HepG2 (cell line): ENCODE results near the gene MLX. TPM values are rescaled to one million over a fixed set of nuclear protein-coding genes. Genes with fewer than 3 reads are reported as not detected.

Experiments used
- JUNB ChIP-seq: sonication (generic); formaldehyde crosslinking; IDR thresholded peaks from 2 replicates; pipeline ENCODE4 v1.8.0; 2022; ENCODE audit warnings: missing genetic modification reagents, mild to moderate bottlenecking, borderline replicate concordance
- KDM2A ChIP-seq: sonication (generic); formaldehyde crosslinking; IDR thresholded peaks from 2 replicates; pipeline ENCODE4 v1.4.0; 2020; ENCODE audit warnings: low read depth, missing genetic modification reagents, borderline replicate concordance
- NFATC3 ChIP-seq: sonication (generic); formaldehyde crosslinking; IDR thresholded peaks from 2 replicates; pipeline ENCODE4 v1.5.1; 2020; ENCODE audit warnings: mild to moderate bottlenecking, missing genetic modification reagents
- NPAS2 ChIP-seq: sonication (generic); formaldehyde crosslinking; IDR thresholded peaks from 2 replicates; pipeline ENCODE4 v1.8.0; 2022; ENCODE audit warnings: mild to moderate bottlenecking, missing genetic modification reagents, borderline replicate concordance
- PRMT3 ChIP-seq: sonication (generic); formaldehyde crosslinking; IDR thresholded peaks from 2 replicates; pipeline ENCODE4 v1.8.1; 2022; ENCODE audit warnings: low read depth, mild to moderate bottlenecking, moderate library complexity, missing genetic modification reagents, borderline replicate concordance
- RFX3 ChIP-seq: IDR thresholded peaks from 2 replicates; pipeline ENCODE4 v1.6.1; 2016; ENCODE audit warnings: missing biosample characterization, missing genetic modification reagents
- SP1 ChIP-seq, 2 experiments: fragments of 450-650 bp in 1 of 2; sonication (generic) in 1 of 2; formaldehyde crosslinking in 1 of 2; IDR thresholded peaks; 2 replicates each; pipeline versions ENCODE4 v1.4.0 to v1.6.1; 2016 to 2020; ENCODE audit warnings: missing genetic modification reagents in 1 of 2
- ZBED4 ChIP-seq: sonication (generic); formaldehyde crosslinking; IDR thresholded peaks from 2 replicates; pipeline ENCODE4 v1.4.0; 2020; ENCODE audit warnings: missing genetic modification reagents, borderline replicate concordance
- ZBTB33 ChIP-seq: sonication (generic); formaldehyde crosslinking; IDR thresholded peaks from 2 replicates; pipeline ENCODE4 v1.4.0; 2020; ENCODE audit warnings: missing genetic modification reagents
- ZBTB49 ChIP-seq: sonication (generic); formaldehyde crosslinking; IDR thresholded peaks from 2 replicates; pipeline ENCODE4 v1.4.0; 2020; ENCODE audit warnings: missing genetic modification reagents, borderline replicate concordance
- ZNF18 ChIP-seq: sonication (generic); formaldehyde crosslinking; IDR thresholded peaks from 2 replicates; pipeline ENCODE4 v1.8.0; 2022; ENCODE audit warnings: mild to moderate bottlenecking, missing genetic modification reagents; ENCODE audit not compliant: insufficient replicate concordance
- ZNF234 ChIP-seq: sonication (generic); formaldehyde crosslinking; conservative IDR thresholded peaks from 2 replicates; pipeline ENCODE4 v1.5.1; 2020; ENCODE audit warnings: mild to moderate bottlenecking, missing genetic modification reagents
- ZNF33B ChIP-seq: sonication (generic); formaldehyde crosslinking; IDR thresholded peaks from 2 replicates; pipeline ENCODE4 v1.5.1; 2020; ENCODE audit warnings: mild to moderate bottlenecking, missing genetic modification reagents
- ZNF34 ChIP-seq: sonication (generic); formaldehyde crosslinking; IDR thresholded peaks from 2 replicates; pipeline ENCODE4 v1.4.0; 2020; ENCODE audit warnings: mild to moderate bottlenecking, missing genetic modification reagents, borderline replicate concordance
- ZNF572 ChIP-seq: sonication (generic); formaldehyde crosslinking; IDR thresholded peaks from 2 replicates; pipeline ENCODE4 v1.5.1; 2020; ENCODE audit warnings: mild to moderate bottlenecking, missing genetic modification reagents
- ZNF615 ChIP-seq: sonication (generic); formaldehyde crosslinking; IDR thresholded peaks from 2 replicates; pipeline ENCODE4 v1.5.0; 2020; ENCODE audit warnings: mild to moderate bottlenecking, missing genetic modification reagents, borderline replicate concordance
- ZSCAN20 ChIP-seq: sonication (generic); formaldehyde crosslinking; IDR thresholded peaks from 2 replicates; pipeline ENCODE4 v1.4.0; 2020; ENCODE audit warnings: missing genetic modification reagents, mild to moderate bottlenecking, borderline replicate concordance
- polyA plus RNA-seq, 8 experiments: library from polyadenylated mRNA; depleted of rRNA in 3 of 8; stranded (reverse) in 7 of 8; unstranded in 1 of 8; fragments of >200 nt; fragmentation: Illumina TruSeq in 4 of 8; extraction: Trizol in 4 of 8; gene quantifications; 2 replicates each; pipeline versions ENCODE4 v1.2.1 to v1.2.3, GENCODE V29; 2011 to 2016; ENCODE audit warnings: low read depth in 4 of 8, missing spikeins in 1 of 8, mixed read lengths in 1 of 8; ENCODE audit not compliant: insufficient read depth in 1 of 8
- total RNA-seq, 5 experiments: library from RNA; depleted of rRNA; stranded (reverse); fragments of >200 nt; fragmentation: Illumina TruSeq; extraction: Trizol; gene quantifications; 2 replicates each; pipeline ENCODE4 v1.2.3, GENCODE V29; 2016; ENCODE audit warnings: low read depth in 1 of 5

Gene MLX
- total and polyA plus RNA-seq, 2 of the 13 experiments (the other 11 are each of a cell fraction or from before 2014, with no cell fraction given): 38.9 to 74.4 TPM

- no peak for TF ChIP-seq SP1 (IDR thresholded peaks at IDR 0.05)
- peak; percentile 65 for TF ChIP-seq SP1 (CRISPR knock-in tag; IDR thresholded peaks at IDR 0.05)
- TF ChIP-seq ZNF234 (CRISPR knock-in tag): no peak
- TF ChIP-seq NFATC3 (CRISPR knock-in tag): peak; percentile 78
- no peak for TF ChIP-seq ZBTB49 (CRISPR knock-in tag)
- peak; percentile 47; the same call in 1 of the 2 replicates for TF ChIP-seq ZBTB33
- TF ChIP-seq ZSCAN20 (CRISPR knock-in tag): peak; percentile 70; the same call in 1 of the 2 replicates
- TF ChIP-seq ZNF18 (CRISPR knock-in tag): no peak
- peak; percentile 94 for TF ChIP-seq KDM2A (CRISPR knock-in tag)
- no peak for TF ChIP-seq ZNF572 (CRISPR knock-in tag)
- TF ChIP-seq RFX3 (CRISPR knock-in tag): no peak
- TF ChIP-seq ZNF615: peak; percentile 59; the same call in 1 of the 2 replicates
- TF ChIP-seq ZNF33B: peak; percentile 96
- no peak for TF ChIP-seq JUNB (CRISPR knock-in tag)
- TF ChIP-seq NPAS2 (CRISPR knock-in tag): no peak
- no peak for TF ChIP-seq ZBED4 (CRISPR knock-in tag)
- TF ChIP-seq ZNF34 (CRISPR knock-in tag): no peak
- peak; percentile 54; the same call in 1 of the 2 replicates for TF ChIP-seq PRMT3
These were observed 42.4 kb downstream of the MLX start, which contains the start of the genes RETREG3 and TUBG1 (continued) for GRCh38 chr17:42609182-42609813.
